ENCODE results near the gene PRH2.

DNA sequence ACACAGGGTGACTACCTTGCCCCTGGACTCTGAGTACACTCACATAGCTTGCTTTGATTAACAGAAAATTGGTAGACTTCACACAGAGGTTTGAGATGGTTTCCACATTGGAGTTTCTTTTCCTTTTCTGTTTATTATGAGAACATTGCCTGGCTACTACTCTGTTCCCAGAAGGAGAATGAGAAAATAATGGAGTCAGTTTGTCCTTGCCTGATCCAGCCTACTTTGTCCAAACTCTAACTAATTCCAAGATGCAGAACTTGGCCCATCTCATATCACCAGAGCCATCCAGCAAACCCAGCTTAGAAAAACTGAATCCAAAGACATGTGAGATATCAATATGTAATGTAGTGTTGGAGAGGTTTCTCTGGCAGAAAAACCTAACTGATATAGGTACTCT is 37.3 kb downstream of the PRH2 start:
- TF ChIP-seq, protein P1, sequence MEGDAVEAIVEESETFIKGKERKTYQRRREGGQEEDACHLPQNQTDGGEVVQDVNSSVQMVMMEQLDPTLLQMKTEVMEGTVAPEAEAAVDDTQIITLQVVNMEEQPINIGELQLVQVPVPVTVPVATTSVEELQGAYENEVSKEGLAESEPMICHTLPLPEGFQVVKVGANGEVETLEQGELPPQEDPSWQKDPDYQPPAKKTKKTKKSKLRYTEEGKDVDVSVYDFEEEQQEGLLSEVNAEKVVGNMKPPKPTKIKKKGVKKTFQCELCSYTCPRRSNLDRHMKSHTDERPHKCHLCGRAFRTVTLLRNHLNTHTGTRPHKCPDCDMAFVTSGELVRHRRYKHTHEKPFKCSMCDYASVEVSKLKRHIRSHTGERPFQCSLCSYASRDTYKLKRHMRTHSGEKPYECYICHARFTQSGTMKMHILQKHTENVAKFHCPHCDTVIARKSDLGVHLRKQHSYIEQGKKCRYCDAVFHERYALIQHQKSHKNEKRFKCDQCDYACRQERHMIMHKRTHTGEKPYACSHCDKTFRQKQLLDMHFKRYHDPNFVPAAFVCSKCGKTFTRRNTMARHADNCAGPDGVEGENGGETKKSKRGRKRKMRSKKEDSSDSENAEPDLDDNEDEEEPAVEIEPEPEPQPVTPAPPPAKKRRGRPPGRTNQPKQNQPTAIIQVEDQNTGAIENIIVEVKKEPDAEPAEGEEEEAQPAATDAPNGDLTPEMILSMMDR (conservative IDR thresholded peaks at IDR 0.05), result no peak
- no peak for TF ChIP-seq EZH2 (IDR thresholded peaks at IDR 0.05; ENCODE audit: low read depth)
